OCI-LY7 (cell line): ENCODE measurements around the gene ATP6V0A1. TPM values are rescaled to one million over a fixed set of nuclear protein-coding genes. Genes with fewer than 3 reads are reported as not detected.

Experiments
- BruUV-seq: library from RNA; stranded (reverse); fragments of 400-500 nt; replicated peaks from 2 replicates; lab custom pipeline; 2021; lab: Mats Ljungman, UMichigan
- CTCF ChIA-PET: fragments of 300-600 bp; sonication (Branson Sonifier 250); formaldehyde crosslinking; loops from one replicate; lab custom pipeline; 2022; ENCODE audit warnings: antibody characterized with exemption; ENCODE audit not compliant: unreplicated experiment; lab: Charles Lee
- POLR2A ChIA-PET: fragments of 300-600 bp; sonication (Branson Sonifier 250); formaldehyde crosslinking; loops from one replicate; lab custom pipeline; 2022; ENCODE audit warnings: antibody characterized with exemption; lab: Charles Lee
- DNase-seq: peaks from one replicate; pipeline ENCODE4 v3.0.0-alpha.2; 2015; ENCODE audit warnings: low spot score
- H2AFZ ChIP-seq: fragments of 200-600 bp; sonication (generic), shearing (Covaris generic); 2 replicates; pipeline ENCODE4 v1.6.1; 2014; ENCODE audit warnings: mild to moderate bottlenecking, antibody characterized with exemption, low read length, moderate library complexity
- H3K27ac ChIP-seq: fragments of 200-600 bp; sonication (generic); 2 replicates; pipeline ENCODE4 v1.5.1; 2014; ENCODE audit warnings: mixed run types, low read depth, mild to moderate bottlenecking, moderate library complexity, low read length, inconsistent platforms; ENCODE audit not compliant: poor library complexity, severe bottlenecking
- H3K36me3 ChIP-seq: fragments of 200-600 bp; sonication (generic); 2 replicates; pipeline ENCODE4 v1.6.1; 2014; ENCODE audit warnings: mild to moderate bottlenecking, antibody characterized with exemption, low read length, moderate library complexity, mixed read lengths; ENCODE audit not compliant: insufficient read depth
- H3K4me1 ChIP-seq: fragments of 200-600 bp; sonication (generic); 2 replicates; pipeline ENCODE4 v1.5.1; 2014; ENCODE audit warnings: mild to moderate bottlenecking, low read length; ENCODE audit not compliant: insufficient read depth, poor library complexity, severe bottlenecking
- H3K4me2 ChIP-seq: fragments of 200-600 bp; sonication (generic); 2 replicates; pipeline ENCODE4 v1.6.1; 2014; ENCODE audit warnings: mild to moderate bottlenecking, low read length
- H3K4me3 ChIP-seq: fragments of 200-600 bp; sonication (generic); 2 replicates; pipeline ENCODE4 v1.5.1; 2014; ENCODE audit warnings: mild to moderate bottlenecking, low read depth, low read length; ENCODE audit not compliant: poor library complexity, severe bottlenecking
- H3K79me2 ChIP-seq: fragments of 200-600 bp; sonication (generic); 2 replicates; pipeline ENCODE4 v1.6.1; 2016; ENCODE audit warnings: low read depth, mild to moderate bottlenecking, low read length, moderate library complexity, mixed read lengths; ENCODE audit not compliant: insufficient read depth
- H3K9me2 ChIP-seq: fragments of 200-600 bp; sonication (generic); 2 replicates; pipeline ENCODE4 v1.6.1; 2016; ENCODE audit warnings: mild to moderate bottlenecking, low read length, mixed read lengths; ENCODE audit not compliant: insufficient read depth
- H3K9me3 ChIP-seq: fragments of 200-600 bp; sonication (generic); 2 replicates; pipeline ENCODE4 v1.6.1; 2014; ENCODE audit warnings: mild to moderate bottlenecking, mixed run types, low read length, mixed read lengths
- H4K20me1 ChIP-seq: fragments of 200-600 bp; sonication (generic); 2 replicates; pipeline ENCODE4 v1.6.1; 2014; ENCODE audit warnings: mild to moderate bottlenecking, antibody characterized with exemption, low read length, moderate library complexity, mixed read lengths; ENCODE audit not compliant: insufficient read depth
- EZH2phosphoT487 ChIP-seq: fragments of 200-600 bp; sonication (generic); IDR thresholded peaks from 2 replicates; pipeline ENCODE4 v1.6.1; 2018; ENCODE audit warnings: low read depth, borderline replicate concordance, mild to moderate bottlenecking, mixed run types, antibody characterized with exemption, low read length, moderate library complexity, mixed read lengths
- intact Hi-C: fragments of 100-400 bp; cut with micrococcal nuclease; formaldehyde crosslinking; loops from one replicate; pipeline ENCODE4 v1.10.0; 2022; ENCODE audit not compliant: unreplicated experiment
- total RNA-seq, 2 experiments: library from RNA; depleted of rRNA in 1 of 2; stranded (reverse); fragments of >200 nt in 1 of 2; shearing (Covaris generic) in 1 of 2; gene quantifications; 2 replicates each; pipeline ENCODE4 v1.2.3, GENCODE V29; 2014 to 2022
- TF ChIP-seq, protein P1 (sequence below): fragments of 200-600 bp; sonication (generic); conservative IDR thresholded peaks from 2 replicates; pipeline ENCODE4 v1.5.1; 2014; ENCODE audit warnings: mild to moderate bottlenecking, antibody characterized with exemption, low read length, moderate library complexity, mixed read lengths

ATP6V0A1 gene
- total RNA-seq, 2 experiments from 2014 or later: 19.8 to 46.9 TPM

DNA sequence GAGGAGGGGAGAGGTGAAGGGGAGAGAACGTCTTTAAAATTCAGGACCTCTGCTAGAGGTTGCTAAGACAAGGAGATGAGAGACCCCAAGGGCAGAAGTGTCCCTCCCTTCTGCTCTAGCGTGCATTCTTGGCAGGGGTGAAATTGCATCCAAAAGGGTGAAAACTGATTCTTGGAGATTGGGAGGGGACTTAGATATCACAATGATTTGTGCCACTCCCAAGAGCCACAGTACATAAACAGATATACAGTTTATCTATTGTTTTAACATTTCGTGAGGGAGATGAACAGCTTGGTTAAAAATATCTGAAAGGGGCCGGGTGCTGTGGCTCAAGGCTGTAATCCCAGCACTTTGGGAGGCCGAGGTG is 48.4 kb upstream of the ATP6V0A1 start:
- Histone ChIP-seq H3K4me2 (no peak overlapping the region), H4K20me1 (no peaks in the 10 kb centered on the region), H3K4me1 (peaks cover 31% of the 10 kb centered on the region), H3K79me2 (no peaks in the 10 kb centered on the region), H3K36me3 (no peaks in the 10 kb centered on the region), H2AFZ (no peak overlapping the region), H3K4me3 (no peak overlapping the region), H3K27ac (no peak overlapping the region), H3K9me3 (no peaks in the 10 kb centered on the region), H3K9me2 (no peaks in the 10 kb centered on the region)
- CTCF ChIA-PET: no interaction called here
- DNase-seq: no peak
- no TSS peak for BruUV-seq
- POLR2A ChIA-PET: no interaction called here
- TF ChIP-seq EZH2phosphoT487: no peak
- TF ChIP-seq, protein P1, sequence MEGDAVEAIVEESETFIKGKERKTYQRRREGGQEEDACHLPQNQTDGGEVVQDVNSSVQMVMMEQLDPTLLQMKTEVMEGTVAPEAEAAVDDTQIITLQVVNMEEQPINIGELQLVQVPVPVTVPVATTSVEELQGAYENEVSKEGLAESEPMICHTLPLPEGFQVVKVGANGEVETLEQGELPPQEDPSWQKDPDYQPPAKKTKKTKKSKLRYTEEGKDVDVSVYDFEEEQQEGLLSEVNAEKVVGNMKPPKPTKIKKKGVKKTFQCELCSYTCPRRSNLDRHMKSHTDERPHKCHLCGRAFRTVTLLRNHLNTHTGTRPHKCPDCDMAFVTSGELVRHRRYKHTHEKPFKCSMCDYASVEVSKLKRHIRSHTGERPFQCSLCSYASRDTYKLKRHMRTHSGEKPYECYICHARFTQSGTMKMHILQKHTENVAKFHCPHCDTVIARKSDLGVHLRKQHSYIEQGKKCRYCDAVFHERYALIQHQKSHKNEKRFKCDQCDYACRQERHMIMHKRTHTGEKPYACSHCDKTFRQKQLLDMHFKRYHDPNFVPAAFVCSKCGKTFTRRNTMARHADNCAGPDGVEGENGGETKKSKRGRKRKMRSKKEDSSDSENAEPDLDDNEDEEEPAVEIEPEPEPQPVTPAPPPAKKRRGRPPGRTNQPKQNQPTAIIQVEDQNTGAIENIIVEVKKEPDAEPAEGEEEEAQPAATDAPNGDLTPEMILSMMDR: no peak
- intact Hi-C loops: no loop called here

DNA sequence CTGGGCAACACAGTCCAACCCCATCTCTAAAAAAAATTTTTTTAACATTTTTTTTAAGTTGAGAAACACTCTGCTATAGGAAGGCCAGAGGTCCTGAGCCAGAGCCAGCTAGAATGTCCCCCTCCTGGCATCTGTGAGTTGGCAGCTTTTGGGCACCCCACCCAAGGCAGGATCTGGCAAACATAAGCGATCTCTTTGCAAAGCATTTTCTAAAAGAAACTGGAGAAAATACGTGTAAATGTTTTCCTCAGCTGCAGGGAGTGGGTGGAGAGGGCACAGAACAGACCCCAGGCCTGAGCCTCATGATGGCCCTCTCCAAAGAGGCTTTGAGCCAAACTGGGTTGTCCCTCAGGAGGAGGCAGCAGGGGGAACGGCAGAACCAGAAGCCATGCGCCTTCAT is 47.3 kb upstream of the ATP6V0A1 start:
- CTCF ChIA-PET: no interaction called here
- no peaks in the 10 kb centered on the region for H4K20me1 ChIP-seq
- peaks cover 34% of the 10 kb centered on the region for H3K4me1 ChIP-seq
- BruUV-seq: no TSS peak
- no peak overlapping the region for H3K4me3 ChIP-seq
- H3K4me2 ChIP-seq: no peak overlapping the region
- intact Hi-C loops: no loop called here
- no peaks in the 10 kb centered on the region for H3K9me3 ChIP-seq
- no peak overlapping the region for H3K27ac ChIP-seq
- no peaks in the 10 kb centered on the region for H3K36me3 ChIP-seq
- POLR2A ChIA-PET: interaction anchor here (0.7 kb wide), 1 partner anchor 193 kb away, joined by 3 read pairs; no protein-coding TSS in a partner anchor
- TF ChIP-seq, protein P1: no peak
- no peak overlapping the region for H2AFZ ChIP-seq
- DNase-seq: no peak
- no peaks in the 10 kb centered on the region for H3K9me2 ChIP-seq
- no peaks in the 10 kb centered on the region for H3K79me2 ChIP-seq

DNA sequence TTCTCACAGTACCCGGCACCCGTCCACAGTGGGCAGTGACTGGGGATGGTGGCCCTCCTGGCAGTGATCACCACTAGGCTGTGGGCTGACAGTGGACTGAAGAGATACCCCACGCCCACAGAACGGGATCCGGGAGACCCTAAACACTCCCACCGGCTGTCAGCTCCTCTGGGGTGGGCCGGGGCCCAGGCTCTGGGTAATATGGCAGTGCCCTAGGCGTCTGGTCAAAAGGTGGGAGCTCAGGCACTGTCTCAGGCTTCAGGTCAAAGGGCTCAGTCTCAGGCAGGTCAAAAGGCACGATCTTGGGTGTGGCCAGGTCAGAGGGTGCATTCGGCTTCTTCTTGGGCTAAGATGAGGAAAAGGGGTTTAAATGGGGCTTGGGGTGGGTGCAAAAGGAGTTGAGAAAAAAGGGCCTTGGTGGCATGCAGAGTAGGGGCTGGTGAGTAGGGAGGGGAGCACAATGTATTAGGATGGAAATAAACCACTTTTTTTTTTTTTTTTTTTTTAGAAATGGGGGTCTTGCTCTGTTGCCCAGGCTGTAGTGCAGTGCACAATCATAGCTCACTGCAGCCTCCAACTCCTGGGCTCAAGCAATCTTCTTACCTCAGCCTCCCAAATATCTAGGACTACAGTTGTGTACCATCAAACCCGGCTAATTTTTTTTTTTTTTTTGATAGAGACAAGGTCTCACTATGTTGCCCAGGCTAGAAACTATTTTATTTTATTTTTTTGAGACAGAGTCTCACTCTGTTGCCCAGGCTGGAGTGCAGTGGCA is 46.6 kb upstream of the ATP6V0A1 start:
- DNase-seq: no peak
- Histone ChIP-seq H3K36me3 (no peaks in the 10 kb centered on the region), H3K27ac (no peak overlapping the region), H3K4me1 (peaks cover 27% of the 10 kb centered on the region), H3K9me3 (no peaks in the 10 kb centered on the region), H3K9me2 (no peaks in the 10 kb centered on the region), H2AFZ (no peak overlapping the region), H3K4me3 (no peak overlapping the region), H4K20me1 (no peaks in the 10 kb centered on the region), H3K4me2 (no peak overlapping the region), H3K79me2 (no peaks in the 10 kb centered on the region)
- no TSS peak for BruUV-seq
- intact Hi-C loops: no loop called here
- CTCF ChIA-PET: no interaction called here
- no peak for TF ChIP-seq EZH2phosphoT487
- TF ChIP-seq, protein P1: no peak
- POLR2A ChIA-PET: interaction anchor here (0.6 kb wide), 1 partner anchor 70 kb away, joined by 7 read pairs; no protein-coding TSS in a partner anchor
